C4-2B (cell line): Measurements from ENCODE around the gene SPTSSB.

Experiments
- CTCF ChIP-seq: fragments of 450-650 bp; conservative IDR thresholded peaks from 2 replicates; pipeline ENCODE4 v1.5.1; 2017; ENCODE audit warnings: mild to moderate bottlenecking
- ZFX ChIP-seq: fragments of 450-650 bp; IDR thresholded peaks from 2 replicates; pipeline ENCODE4 v1.6.1; 2017

- TF ChIP-seq CTCF = peak; percentile 67
- TF ChIP-seq ZFX = no peak
These were observed 37.8 kb upstream of the SPTSSB start for GRCh38 chr3:161409069-161409468.
